Upper lobe of left lung (tissue), 6 donors: ENCODE data around the gene UQCRC2. TPM values are rescaled to one million over a fixed set of nuclear protein-coding genes. Genes with fewer than 3 reads are reported as not detected.
"Not testable (repeated sequence)": the region's sequence is repeated elsewhere in the genome, so short reads cannot be mapped to it uniquely, and the experiment has no call there.

Experiments used
- ATAC-seq, 2 donors: fragments of 200-7000 bp; cut with Tn5 transposase; one replicate each; pipeline ENCODE4 v1.9.1; 2022; ENCODE audit warnings: mild to moderate bottlenecking in 2 of 2, moderate library complexity in 2 of 2; ENCODE audit not compliant: low FRiP score in 2 of 2
- DNase-seq, 2 donors: peaks; one replicate each; pipeline ENCODE4 v3.0.0-alpha.2; 2019 to 2020
- H3K27ac ChIP-seq, 4 donors: fragments of 200-600 bp; sonication (generic); one replicate each; pipeline ENCODE4 v1.5.1; 2016 to 2019
- H3K27me3 ChIP-seq, 4 donors: fragments of 200-600 bp; sonication (generic); one replicate each; pipeline ENCODE4 v1.5.1; 2017 to 2019
- H3K36me3 ChIP-seq, 4 donors: fragments of 200-600 bp; sonication (generic); one replicate each; pipeline ENCODE4 v1.5.1; 2016 to 2019
- H3K4me1 ChIP-seq, 4 donors: fragments of 200-600 bp; sonication (generic); one replicate each; pipeline ENCODE4 v1.5.1; 2018 to 2019
- H3K4me3 ChIP-seq, 4 donors: fragments of 200-600 bp; sonication (generic); one replicate each; pipeline ENCODE4 v1.5.1; 2017 to 2019; ENCODE audit warnings: mild to moderate bottlenecking in 2 of 4, moderate library complexity in 1 of 4
- H3K9me3 ChIP-seq, 4 donors: fragments of 200-600 bp; sonication (generic); one replicate each; pipeline ENCODE4 v1.5.1; 2018 to 2019
- CTCF ChIP-seq, 6 experiments: fragments of 450-650 bp in 4 of 6; fragments of 200-600 bp in 2 of 6; sonication (generic) in 2 of 6; IDR thresholded peaks; one replicate each; pipeline ENCODE4 v1.5.1; 2016 to 2019; ENCODE audit warnings: antibody characterized with exemption in 6 of 6
- EP300 ChIP-seq, 4 donors: sonication (generic); formaldehyde crosslinking; IDR thresholded peaks; one replicate each; pipeline ENCODE4 v1.5.1; 2017; ENCODE audit warnings: antibody characterized with exemption in 4 of 4, control low read depth in 2 of 4
- POLR2A ChIP-seq, 4 donors: fragments of 450-650 bp; IDR thresholded peaks; one replicate each; pipeline ENCODE4 v1.5.1; 2016 to 2017; ENCODE audit warnings: antibody characterized with exemption in 4 of 4, mild to moderate bottlenecking in 2 of 4
- POLR2AphosphoS5 ChIP-seq, 2 donors: sonication (generic); formaldehyde crosslinking; IDR thresholded peaks; one replicate each; pipeline ENCODE4 v1.5.1; 2017; ENCODE audit warnings: antibody characterized with exemption in 2 of 2
- WGBS, 2 donors: methylation state at CpG; one replicate each; pipeline ENCODE4 v1.1.5; 2017 to 2018; 5-methylcytosine and 5-hydroxymethylcytosine counted together
- total RNA-seq, 6 donors: library from RNA; depleted of rRNA in 4 of 6; stranded (reverse); fragments of >200 nt in 4 of 6; gene quantifications; one replicate each; pipeline versions ENCODE4 v1.1.0 to v1.2.1, GENCODE V29; 2016 to 2021
- donor health status: DM: no; HTN: no; CAD: no; lungs with moderate emphysema.
- donor health status: DM: no; HTN: yes; CAD: no; lungs with severe emphysema.

Gene UQCRC2
- total RNA-seq, 6 donors from 2014 or later: 119 to 252 (median 155) TPM

- H3K4me1 ChIP-seq: peaks cover 9 to 35% (median 13%) of the 10 kb centered on the region in 4 donors
- TF ChIP-seq EP300 (IDR thresholded peaks at IDR 0.05) (no peak), POLR2A (IDR thresholded peaks at IDR 0.05) (no peak), POLR2AphosphoS5 (IDR thresholded peaks at IDR 0.05) (no peak), CTCF (IDR thresholded peaks at IDR 0.05) (no peak)
- no peaks in the 10 kb centered on the region for H3K9me3 ChIP-seq
- no peaks in the 10 kb centered on the region for H3K27me3 ChIP-seq
- no peaks in the 10 kb centered on the region for H3K36me3 ChIP-seq
- H3K4me3 ChIP-seq: no peak overlapping the region
- WGBS, 2 donors: 89 to 91% methylated on average over 1 of the region's 1 CpG
- no peak overlapping the region for H3K27ac ChIP-seq
- DNase-seq (no peak), ATAC-seq (no peak)
Observed at GRCh38 chr16:22023505-22023904, 70.3 kb downstream of the UQCRC2 start.

GRCh38 chr16:22024785-22025184, 71.6 kb downstream of the UQCRC2 start:
- not testable (repeated sequence) for H3K4me3 ChIP-seq, DNase-seq, H3K9me3 ChIP-seq, H3K27ac ChIP-seq, H3K27me3 ChIP-seq, ATAC-seq, H3K36me3 ChIP-seq
- 92 to 97% methylated on average over 4 of the region's 4 CpGs for WGBS, 2 donors
- H3K4me1 ChIP-seq: peaks cover 9 to 32% (median 16%) of the 10 kb centered on the region in 4 donors

- H3K27me3 ChIP-seq: no peaks in the 10 kb centered on the region
- WGBS, 2 donors: 63 to 70% methylated on average over 2 of the region's 2 CpGs
- peak overlapping the region in 1 of 4 donors; percentile 9 for H3K27ac ChIP-seq
- no peak for DNase-seq
- peaks cover 9 to 32% (median 22%) of the 10 kb centered on the region in 4 donors for H3K4me1 ChIP-seq
- no peak for ATAC-seq
- peaks cover 0 to 2% (median 0%) of the 10 kb centered on the region in 4 donors for H3K36me3 ChIP-seq
- H3K9me3 ChIP-seq: no peaks in the 10 kb centered on the region
- TF ChIP-seq CTCF (IDR thresholded peaks at IDR 0.05): no peak
- no peak overlapping the region for H3K4me3 ChIP-seq
Observed at GRCh38 chr16:22027633-22028032, 74.5 kb downstream of the UQCRC2 start.

- no peak for TF ChIP-seq POLR2A (IDR thresholded peaks at IDR 0.05)
- TF ChIP-seq CTCF (IDR thresholded peaks at IDR 0.05): no peak
- no peak for TF ChIP-seq POLR2AphosphoS5 (IDR thresholded peaks at IDR 0.05)
- TF ChIP-seq EP300 (IDR thresholded peaks at IDR 0.05): no peak
- Histone ChIP-seq H3K4me3 (no peak overlapping the region), H3K27me3 (no peaks in the 10 kb centered on the region), H3K9me3 (no peaks in the 10 kb centered on the region), H3K4me1 (peaks cover 9 to 26% (median 20%) of the 10 kb centered on the region in 4 donors), H3K27ac (no peak overlapping the region), H3K36me3 (peaks cover 0 to 2% (median 0%) of the 10 kb centered on the region in 4 donors)
- ATAC-seq (no peak), DNase-seq (no peak)
- WGBS, 2 donors: 68 to 85% methylated on average over 4 of the region's 4 CpGs
Observed at GRCh38 chr16:22029632-22030031, 76.5 kb downstream of the UQCRC2 start.

GRCh38 chr16:22030087-22030812, 77.1 kb downstream of the UQCRC2 start:
- WGBS, 2 donors: 86 to 87% methylated on average over 6 of the region's 6 CpGs
- H3K4me1 ChIP-seq: peaks cover 12 to 31% (median 20%) of the 10 kb centered on the region in 4 donors
- no peaks in the 10 kb centered on the region for H3K9me3 ChIP-seq
- no peak overlapping the region for H3K4me3 ChIP-seq
- no peak for ATAC-seq
- H3K27ac ChIP-seq: no peak overlapping the region
- peaks cover 0 to 2% (median 0%) of the 10 kb centered on the region in 4 donors for H3K36me3 ChIP-seq
- TF ChIP-seq CTCF (IDR thresholded peaks at IDR 0.05) (no peak), POLR2A (IDR thresholded peaks at IDR 0.05) (no peak), EP300 (IDR thresholded peaks at IDR 0.05) (no peak), POLR2AphosphoS5 (IDR thresholded peaks at IDR 0.05) (no peak)
- H3K27me3 ChIP-seq: no peaks in the 10 kb centered on the region
- DNase-seq: no peak
